H9 (cell line): ENCODE results near the gene MECR. TPM values are rescaled to one million over a fixed set of nuclear protein-coding genes. Genes with fewer than 3 reads are reported as not detected.
A peak's percentile ranks its signal among the peaks of the same experiment; 100 is the strongest.

ENCODE experiments used
- DNase-seq: peaks from one replicate; pipeline ENCODE4 v3.0.0-alpha.2; 2017
- H2AFZ ChIP-seq: one replicate; pipeline ENCODE4 v1.6.1; 2013; ENCODE audit warnings: mild to moderate bottlenecking, low read length, control low read depth, moderate library complexity
- H2AK5ac ChIP-seq: 2 replicates; pipeline ENCODE4 v1.6.1; 2013; ENCODE audit warnings: low read length, control low read depth, mixed read lengths; ENCODE audit not compliant: insufficient read length
- H2BK120ac ChIP-seq: one replicate; pipeline ENCODE4 v1.6.1; 2013; ENCODE audit warnings: low read depth, mild to moderate bottlenecking, low read length, control low read depth, inconsistent platforms; ENCODE audit not compliant: poor library complexity, severe bottlenecking
- H2BK12ac ChIP-seq: 2 replicates; pipeline ENCODE4 v1.6.1; 2013; ENCODE audit warnings: low read length, control low read depth, mixed read lengths, low read depth; ENCODE audit not compliant: insufficient read length
- H2BK15ac ChIP-seq: 2 replicates; pipeline ENCODE4 v1.6.1; 2013; ENCODE audit warnings: low read depth, low read length, control low read depth
- H2BK20ac ChIP-seq: one replicate; pipeline ENCODE4 v1.6.1; 2013; ENCODE audit warnings: low read depth, mild to moderate bottlenecking, low read length, control low read depth, inconsistent platforms; ENCODE audit not compliant: poor library complexity, severe bottlenecking
- H2BK5ac ChIP-seq: 2 replicates; pipeline ENCODE4 v1.6.1; 2013; ENCODE audit warnings: low read length, control low read depth, mixed read lengths; ENCODE audit not compliant: insufficient read length
- H3K14ac ChIP-seq: 2 replicates; pipeline ENCODE4 v1.6.1; 2013; ENCODE audit warnings: low read length, control low read depth; ENCODE audit not compliant: insufficient read depth
- H3K18ac ChIP-seq: 2 replicates; pipeline ENCODE4 v1.6.1; 2013; ENCODE audit warnings: low read depth, mild to moderate bottlenecking, mixed read lengths, low read length, control low read depth; ENCODE audit not compliant: insufficient read length
- H3K23ac ChIP-seq: 2 replicates; pipeline ENCODE4 v1.6.1; 2013; ENCODE audit warnings: low read length, control low read depth, mixed read lengths, low read depth; ENCODE audit not compliant: insufficient read length
- H3K23me2 ChIP-seq: 2 replicates; pipeline ENCODE4 v1.6.1; 2013; ENCODE audit warnings: low read depth, mild to moderate bottlenecking, mixed read lengths, low read length, control low read depth; ENCODE audit not compliant: insufficient read length, poor library complexity, severe bottlenecking
- H3K27ac ChIP-seq: 2 replicates; pipeline ENCODE4 v1.5.1; 2013; ENCODE audit warnings: low read length, control low read depth, mixed read lengths, low read depth; ENCODE audit not compliant: insufficient read length
- H3K27me3 ChIP-seq: 2 replicates; pipeline ENCODE4 v1.6.1; 2013; ENCODE audit warnings: low read length, control low read depth, inconsistent platforms; ENCODE audit not compliant: insufficient read depth
- H3K4ac ChIP-seq: 2 replicates; pipeline ENCODE4 v1.6.1; 2013; ENCODE audit warnings: low read depth, mild to moderate bottlenecking, control low read depth, inconsistent platforms, low read length, moderate library complexity
- H3K4me1 ChIP-seq: 2 replicates; pipeline ENCODE4 v1.6.1; 2013; ENCODE audit warnings: low read length, control low read depth, inconsistent platforms; ENCODE audit not compliant: insufficient read depth
- H3K4me2 ChIP-seq: 2 replicates; pipeline ENCODE4 v1.6.1; 2013; ENCODE audit warnings: low read length, control low read depth, mixed read lengths; ENCODE audit not compliant: insufficient read length, insufficient read depth
- H3K56ac ChIP-seq: 2 replicates; pipeline ENCODE4 v1.6.1; 2013; ENCODE audit warnings: low read depth, mild to moderate bottlenecking, mixed read lengths, low read length, control low read depth; ENCODE audit not compliant: insufficient read length
- H3K79me1 ChIP-seq: 2 replicates; pipeline ENCODE4 v1.6.1; 2013; ENCODE audit warnings: low read depth, mild to moderate bottlenecking, moderate library complexity, low read length, control low read depth, inconsistent platforms; ENCODE audit not compliant: insufficient read depth, poor library complexity, severe bottlenecking
- H3K79me2 ChIP-seq: 2 replicates; pipeline ENCODE4 v1.6.1; 2013; ENCODE audit warnings: low read length, control low read depth, inconsistent platforms; ENCODE audit not compliant: insufficient read depth
- H3K9ac ChIP-seq: 2 replicates; pipeline ENCODE4 v1.6.1; 2013; ENCODE audit warnings: low read length, control low read depth, mixed read lengths; ENCODE audit not compliant: insufficient read length; ENCODE audit errors: extremely low read depth
- H3K9me3 ChIP-seq: one replicate; pipeline ENCODE4 v1.6.1; 2013; ENCODE audit warnings: low read depth, low read length, inconsistent platforms; ENCODE audit not compliant: control insufficient read depth
- H3T11ph ChIP-seq: one replicate; pipeline ENCODE4 v1.6.1; 2013; ENCODE audit warnings: mild to moderate bottlenecking, low read length, control low read depth, inconsistent platforms
- H4K20me1 ChIP-seq: one replicate; pipeline ENCODE4 v1.6.1; 2013; ENCODE audit not compliant: control insufficient read depth, insufficient read length, insufficient read depth
- H4K5ac ChIP-seq: 2 replicates; pipeline ENCODE4 v1.6.1; 2013; ENCODE audit warnings: low read depth, mild to moderate bottlenecking, mixed read lengths, low read length, control low read depth; ENCODE audit not compliant: insufficient read length
- H4K8ac ChIP-seq: replicated peaks from 2 replicates; pipeline ENCODE4 v1.6.1; 2013; ENCODE audit warnings: low read length, control low read depth, mixed read lengths, low read depth; ENCODE audit not compliant: insufficient read length
- H4K91ac ChIP-seq: 2 replicates; pipeline ENCODE4 v1.6.1; 2013; ENCODE audit warnings: low read depth, mild to moderate bottlenecking, moderate library complexity, mixed read lengths, low read length, control low read depth; ENCODE audit not compliant: insufficient read length
- H3K27ac Mint-ChIP-seq, 3 experiments: 2 replicates in 2 of 3; 3 replicates in 1 of 3; pipeline ENCODE4 v1.8.0; 2020 to 2021; ENCODE audit warnings: mixed read lengths in 3 of 3, mild to moderate bottlenecking in 1 of 3, moderate library complexity in 1 of 3
- H3K27me3 Mint-ChIP-seq: 2 replicates; pipeline ENCODE4 v1.8.0; 2021; ENCODE audit warnings: low read depth, mild to moderate bottlenecking, moderate library complexity, mixed read lengths
- H3K36me3 Mint-ChIP-seq, 3 experiments: 2 replicates in 2 of 3; 3 replicates in 1 of 3; pipeline ENCODE4 v1.8.0; 2020 to 2021; ENCODE audit warnings: low read depth in 3 of 3, mixed read lengths in 3 of 3; ENCODE audit not compliant: insufficient read depth in 1 of 3
- H3K4me1 Mint-ChIP-seq, 2 experiments: 2 replicates each; pipeline ENCODE4 v1.8.0; 2020; ENCODE audit warnings: mixed read lengths in 2 of 2
- H3K4me3 Mint-ChIP-seq, 2 experiments: 2 replicates in 1 of 2; 3 replicates in 1 of 2; pipeline ENCODE4 v1.8.0; 2020 to 2021; ENCODE audit warnings: mild to moderate bottlenecking in 2 of 2, mixed read lengths in 2 of 2, moderate library complexity in 1 of 2
- H3K9me3 Mint-ChIP-seq, 2 experiments: 2 replicates in 1 of 2; 3 replicates in 1 of 2; pipeline ENCODE4 v1.8.0; 2020; ENCODE audit warnings: mild to moderate bottlenecking in 2 of 2, mixed read lengths in 2 of 2, moderate library complexity in 1 of 2
- CTCF ChIP-seq: fragments of 200-600 bp; sonication (generic); conservative IDR thresholded peaks from 3 replicates; pipeline ENCODE4 v1.8.0; 2021; ENCODE audit warnings: antibody characterized with exemption, mild to moderate bottlenecking
- WGBS: extraction: QIAGEN DNeasy Blood & Tissue Kit; methylation state at CpG from one replicate; pipeline ENCODE4 v1.1.7; 2013; ENCODE audit warnings: missing lambda C conversion rate, low lambda C conversion rate, mixed read lengths; ENCODE audit not compliant: insufficient read length; ENCODE audit errors: extremely low coverage; 5-methylcytosine and 5-hydroxymethylcytosine counted together
- total RNA-seq: library from RNA; stranded (reverse); gene quantifications from 2 replicates; pipeline ENCODE4 v1.2.1, GENCODE V29; 2021

The MECR gene
- total RNA-seq, 1 experiment from 2014 or later, result 30.9 TPM

- Mint-ChIP-seq H3K4me3 (no peak overlapping the region), H3K9me3 (peaks cover 4 to 6% of the 10 kb centered on the region in 2 experiments; a peak in 3 of 5 replicates), H3K27ac (peak overlapping the region in 2 of 3 experiments; percentile 71 to 84; a peak in 3 of 7 replicates), H3K4me1 (peaks cover 35 to 38% of the 10 kb centered on the region in 2 experiments), H3K36me3 (peaks cover 20 to 41% (median 35%) of the 10 kb centered on the region in 3 experiments), H3K27me3 (no peaks in the 10 kb centered on the region)
- no peak overlapping the region for H3K18ac ChIP-seq
- H3T11ph ChIP-seq, result no peak overlapping the region
- H3K23ac ChIP-seq, result no peak overlapping the region
- no peak overlapping the region for H3K56ac ChIP-seq
- H4K5ac ChIP-seq, result no peak overlapping the region
- no peaks in the 10 kb centered on the region for H3K27me3 ChIP-seq
- H3K79me2 ChIP-seq, result peaks cover 40% of the 10 kb centered on the region; the same call in 1 of the 2 replicates
- no peak overlapping the region for H4K91ac ChIP-seq
- no peak overlapping the region for H4K8ac ChIP-seq
- H3K9me3 ChIP-seq, result no peaks in the 10 kb centered on the region
- no peak overlapping the region for H3K4me2 ChIP-seq
- no peak overlapping the region for H2BK12ac ChIP-seq
- H2AFZ ChIP-seq, result no peak overlapping the region
- H3K14ac ChIP-seq, result no peak overlapping the region
- no peaks in the 10 kb centered on the region for H4K20me1 ChIP-seq
- no peak for DNase-seq
- peaks cover 8% of the 10 kb centered on the region; the same call in 1 of the 2 replicates for H3K4me1 ChIP-seq
- H3K79me1 ChIP-seq, result peaks cover 10% of the 10 kb centered on the region
- no CpG with 5 or more reads among the region's 8 CpGs for WGBS
- no peaks in the 10 kb centered on the region for H3K23me2 ChIP-seq
- TF ChIP-seq CTCF, result no peak
- no peak overlapping the region for H2BK20ac ChIP-seq
- H2BK15ac ChIP-seq, result no peak overlapping the region
- no peak overlapping the region for H2BK5ac ChIP-seq
- no peak overlapping the region for H3K27ac ChIP-seq
- H2BK120ac ChIP-seq, result no peak overlapping the region
- H2AK5ac ChIP-seq, result no peak overlapping the region
- no peak overlapping the region for H3K9ac ChIP-seq
- H3K4ac ChIP-seq, result no peak overlapping the region
Measured at GRCh38 chr1:29172415-29172939, 58.3 kb downstream of the MECR start.
